HL-60 (cell line): Measurements from ENCODE around the gene ASB13.

Experiments used
- DNase-seq, 2 experiments: peaks; one replicate each; pipeline ENCODE4 v3.0.0-alpha.2; 2010 to 2020; ENCODE audit warnings: low read depth in 1 of 2, low spot score in 1 of 2
- H3K27ac ChIP-seq: fragments of 250-450 bp; sonication (Bioruptor Pico); replicated peaks from 2 replicates; pipeline ENCODE4 v1.5.1; 2020; ENCODE audit warnings: mild to moderate bottlenecking, moderate library complexity
- H3K27me3 ChIP-seq: fragments of 250-450 bp; sonication (Bioruptor Pico); 2 replicates; pipeline ENCODE4 v1.5.1; 2021; ENCODE audit warnings: mild to moderate bottlenecking, moderate library complexity; ENCODE audit not compliant: insufficient read depth, poor library complexity, severe bottlenecking
- H3K4me3 ChIP-seq: replicated peaks from 2 replicates; pipeline ENCODE4 v1.5.1; 2011; ENCODE audit warnings: mild to moderate bottlenecking, control low read depth, low read length; ENCODE audit not compliant: insufficient read depth
- GABPA ChIP-seq: IDR thresholded peaks from 2 replicates; pipeline ENCODE4 v1.6.1; 2012; ENCODE audit warnings: low read depth
- POLR2AphosphoS5 ChIP-seq: IDR thresholded peaks from 2 replicates; pipeline ENCODE4 v1.6.1; 2012; ENCODE audit warnings: low read depth
- REST ChIP-seq: IDR thresholded peaks from 2 replicates; pipeline ENCODE4 v1.6.1; 2012; ENCODE audit warnings: low read depth; ENCODE audit not compliant: insufficient replicate concordance
- SPI1 ChIP-seq: IDR thresholded peaks from 2 replicates; pipeline ENCODE4 v1.6.1; 2012; ENCODE audit warnings: low read depth, mild to moderate bottlenecking, borderline replicate concordance
- TF ChIP-seq, protein P1 (sequence below): IDR thresholded peaks from one replicate; pipeline ENCODE4 v1.5.1; 2011; ENCODE audit warnings: low read length, control low read depth, inconsistent platforms; ENCODE audit not compliant: insufficient read depth

The ASB13 gene

DNA sequence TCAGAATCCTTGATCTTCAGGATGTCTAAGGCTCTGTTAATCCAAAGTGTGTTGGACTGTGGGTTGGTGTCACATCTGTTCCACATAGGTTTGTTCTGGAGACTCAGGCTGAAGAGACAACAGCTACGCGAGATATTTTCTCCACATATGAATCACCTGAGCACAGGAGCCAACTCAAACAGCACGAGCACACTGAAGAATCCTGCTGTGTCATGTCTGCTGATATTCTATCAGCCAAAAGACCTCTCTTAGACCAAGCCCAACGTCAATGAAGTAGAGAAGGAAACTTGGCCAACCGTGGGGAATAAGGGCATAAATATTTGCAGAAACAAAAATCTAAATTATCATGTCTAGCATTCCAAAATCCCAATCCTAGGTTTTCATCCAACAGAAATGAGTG lies 15.5 kb upstream of the ASB13 start:
- H3K27me3 ChIP-seq: no peaks in the 10 kb centered on the region
- no peak overlapping the region for H3K4me3 ChIP-seq
- TF ChIP-seq, protein P1, sequence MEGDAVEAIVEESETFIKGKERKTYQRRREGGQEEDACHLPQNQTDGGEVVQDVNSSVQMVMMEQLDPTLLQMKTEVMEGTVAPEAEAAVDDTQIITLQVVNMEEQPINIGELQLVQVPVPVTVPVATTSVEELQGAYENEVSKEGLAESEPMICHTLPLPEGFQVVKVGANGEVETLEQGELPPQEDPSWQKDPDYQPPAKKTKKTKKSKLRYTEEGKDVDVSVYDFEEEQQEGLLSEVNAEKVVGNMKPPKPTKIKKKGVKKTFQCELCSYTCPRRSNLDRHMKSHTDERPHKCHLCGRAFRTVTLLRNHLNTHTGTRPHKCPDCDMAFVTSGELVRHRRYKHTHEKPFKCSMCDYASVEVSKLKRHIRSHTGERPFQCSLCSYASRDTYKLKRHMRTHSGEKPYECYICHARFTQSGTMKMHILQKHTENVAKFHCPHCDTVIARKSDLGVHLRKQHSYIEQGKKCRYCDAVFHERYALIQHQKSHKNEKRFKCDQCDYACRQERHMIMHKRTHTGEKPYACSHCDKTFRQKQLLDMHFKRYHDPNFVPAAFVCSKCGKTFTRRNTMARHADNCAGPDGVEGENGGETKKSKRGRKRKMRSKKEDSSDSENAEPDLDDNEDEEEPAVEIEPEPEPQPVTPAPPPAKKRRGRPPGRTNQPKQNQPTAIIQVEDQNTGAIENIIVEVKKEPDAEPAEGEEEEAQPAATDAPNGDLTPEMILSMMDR: no peak
- TF ChIP-seq REST (no peak), SPI1 (no peak), GABPA (no peak), POLR2AphosphoS5 (no peak)
- no peak for DNase-seq
- no peak overlapping the region for H3K27ac ChIP-seq

DNA sequence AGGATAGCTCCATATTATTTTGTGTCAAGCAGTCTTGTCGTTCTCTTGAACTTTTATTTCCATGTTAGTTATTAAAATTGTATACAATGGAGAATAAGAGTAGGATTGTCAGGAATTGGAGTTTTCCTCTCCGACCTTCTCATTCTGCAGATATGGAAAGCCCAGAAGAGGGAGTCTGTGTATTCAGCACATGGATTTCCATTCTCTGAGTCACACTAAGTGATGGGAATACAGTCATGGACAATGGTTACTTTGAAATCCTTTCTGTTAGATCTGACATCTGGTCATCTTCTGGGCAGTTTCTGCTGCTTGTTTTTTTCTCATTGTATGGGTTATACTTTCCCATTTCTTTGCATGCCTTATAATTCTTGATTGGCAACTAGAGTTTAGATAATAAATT lies 13.2 kb upstream of the ASB13 start:
- no peak for TF ChIP-seq SPI1
- H3K4me3 ChIP-seq: no peak overlapping the region
- no peaks in the 10 kb centered on the region for H3K27me3 ChIP-seq
- no peak overlapping the region for H3K27ac ChIP-seq
- DNase-seq: no peak

- TF ChIP-seq REST: no peak
- TF ChIP-seq POLR2AphosphoS5: no peak
- no peak for TF ChIP-seq GABPA
- TF ChIP-seq, protein P1: no peak
- TF ChIP-seq SPI1: no peak
- no peak overlapping the region for H3K27ac ChIP-seq
- DNase-seq: no peak
- no peak overlapping the region for H3K4me3 ChIP-seq
- H3K27me3 ChIP-seq: no peaks in the 10 kb centered on the region
Measured at GRCh38 chr10:5679037-5679435, 12.6 kb upstream of the ASB13 start.

GRCh38 chr10:5678397-5679036 lies 12.1 kb upstream of the ASB13 start:
- TF ChIP-seq GABPA: no peak
- TF ChIP-seq POLR2AphosphoS5: no peak
- no peak for TF ChIP-seq SPI1
- TF ChIP-seq, protein P1: no peak
- TF ChIP-seq REST: no peak

More at GRCh38 chr10:5678397-5679036, 12.1 kb upstream of the ASB13 start:
- DNase-seq: no peak
- no peaks in the 10 kb centered on the region for H3K27me3 ChIP-seq
- no peak overlapping the region for H3K4me3 ChIP-seq
- no peak overlapping the region for H3K27ac ChIP-seq
